Measurements from ENCODE around the gene AKAP5.

Gene AKAP5

GRCh38 chr14:64463195-64463594, 2.1 kb upstream of the AKAP5 start:
- DNase-seq: no peak

GRCh38 chr14:64463873-64464272, 1.4 kb upstream of the AKAP5 start:
- DNase-seq: no peak

GRCh38 chr14:64464651-64465050, 648 bp upstream of the AKAP5 start:
- no peak for DNase-seq

- DNase-seq: peak in 1 of 2 donors; percentile 15
Measured at GRCh38 chr14:64465831-64466554, 694 bp downstream of the AKAP5 start.

GRCh38 chr14:64467101-64467500, 1.8 kb downstream of the AKAP5 start:
- peak; percentile 60 to 78 for DNase-seq

DNA sequence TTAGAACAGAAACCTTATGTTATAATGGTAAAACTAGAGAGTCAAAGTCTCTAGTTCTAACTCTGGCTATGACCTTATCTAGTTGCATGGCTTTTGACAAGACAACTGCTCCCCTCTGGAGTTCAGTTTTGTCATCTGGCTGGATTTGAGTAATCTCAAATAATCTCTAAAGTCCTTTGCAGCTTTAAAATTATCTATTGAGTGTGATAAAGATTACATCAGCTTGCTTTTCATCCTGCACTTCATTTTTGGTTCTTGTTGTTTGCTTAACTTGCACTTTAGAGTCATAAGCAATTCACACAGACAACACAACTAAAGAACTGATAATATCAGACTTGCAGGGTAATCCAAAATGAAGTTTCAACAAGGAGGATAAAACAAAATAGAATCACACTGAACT, 2.3 kb downstream of the AKAP5 start:
- DNase-seq: no peak

GRCh38 chr14:64468451-64468850, 3.2 kb downstream of the AKAP5 start:
- no peak for DNase-seq

DNA sequence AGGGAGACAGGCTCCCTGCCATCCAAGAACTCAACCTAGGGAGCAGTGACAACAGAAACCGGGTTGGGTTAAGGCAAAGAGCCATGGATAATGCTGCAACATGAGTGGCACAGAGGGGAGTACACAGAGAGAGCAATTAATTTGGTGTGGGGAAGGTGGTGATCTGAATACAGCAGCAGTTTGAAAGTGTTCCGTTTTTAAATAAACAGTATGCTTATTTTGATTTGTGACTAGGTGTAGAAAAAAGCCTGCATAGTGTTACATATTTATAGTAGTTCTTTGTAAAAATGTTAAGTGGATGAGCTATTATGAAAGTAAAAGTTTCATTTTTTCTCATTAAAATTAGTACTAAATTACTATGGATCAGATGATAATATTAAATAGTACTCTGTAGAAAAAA, 8.7 kb downstream of the AKAP5 start:
- no peak for DNase-seq

DNA sequence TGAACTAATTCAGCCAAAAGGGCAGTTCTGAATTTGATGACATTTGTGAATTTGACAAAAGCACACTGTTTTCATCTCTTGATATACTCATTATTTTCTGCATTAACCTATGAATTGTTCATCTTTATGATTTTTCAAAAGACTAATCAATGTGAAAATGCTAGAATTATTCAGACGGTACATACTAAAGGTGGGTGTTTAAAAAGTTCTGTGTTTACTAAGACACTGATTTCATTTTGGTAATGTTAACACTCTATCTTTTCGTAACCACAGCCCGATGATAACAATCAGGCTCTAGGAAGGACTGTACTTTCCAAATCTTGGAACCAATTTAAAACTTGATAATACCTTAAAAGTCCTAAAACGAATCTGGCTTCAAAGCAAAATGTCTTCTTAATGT, 9.4 kb downstream of the AKAP5 start:
- DNase-seq: no peak

DNA sequence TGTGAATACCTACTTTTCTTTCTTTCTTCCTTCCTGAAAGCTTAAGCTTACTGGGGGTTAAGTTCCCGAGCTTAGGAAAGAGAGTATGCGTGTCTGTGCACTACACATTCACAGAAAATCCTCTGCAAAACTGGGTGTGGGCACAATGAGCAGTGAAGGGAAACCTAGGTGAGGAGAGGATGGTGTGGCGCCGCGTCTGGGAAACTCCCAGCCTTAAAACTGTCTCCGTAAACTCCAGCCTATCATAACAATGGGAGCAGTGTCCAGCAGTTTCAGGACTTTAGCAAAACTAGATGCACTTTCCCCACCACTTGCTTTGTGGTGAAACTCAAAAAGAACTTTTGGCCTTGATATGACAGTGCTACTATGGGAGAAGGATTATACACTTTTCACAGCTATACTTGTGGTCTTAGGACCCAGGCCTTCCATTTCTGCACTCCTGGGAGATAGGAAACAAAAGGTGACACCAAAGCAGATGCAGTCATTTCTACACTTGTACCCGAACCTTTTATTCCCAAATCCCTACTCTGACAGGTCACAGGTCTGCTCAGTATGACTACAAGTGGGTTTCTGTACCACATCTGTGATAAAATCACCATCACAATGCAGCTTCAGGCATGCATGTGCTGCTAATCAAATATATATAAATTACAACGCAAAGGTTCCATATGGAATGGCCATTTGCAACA, 10.4 kb downstream of the AKAP5 start:
- no peak for DNase-seq

- no peak for DNase-seq
Measured at GRCh38 chr14:64476438-64476837, 11.1 kb downstream of the AKAP5 start.

DNA sequence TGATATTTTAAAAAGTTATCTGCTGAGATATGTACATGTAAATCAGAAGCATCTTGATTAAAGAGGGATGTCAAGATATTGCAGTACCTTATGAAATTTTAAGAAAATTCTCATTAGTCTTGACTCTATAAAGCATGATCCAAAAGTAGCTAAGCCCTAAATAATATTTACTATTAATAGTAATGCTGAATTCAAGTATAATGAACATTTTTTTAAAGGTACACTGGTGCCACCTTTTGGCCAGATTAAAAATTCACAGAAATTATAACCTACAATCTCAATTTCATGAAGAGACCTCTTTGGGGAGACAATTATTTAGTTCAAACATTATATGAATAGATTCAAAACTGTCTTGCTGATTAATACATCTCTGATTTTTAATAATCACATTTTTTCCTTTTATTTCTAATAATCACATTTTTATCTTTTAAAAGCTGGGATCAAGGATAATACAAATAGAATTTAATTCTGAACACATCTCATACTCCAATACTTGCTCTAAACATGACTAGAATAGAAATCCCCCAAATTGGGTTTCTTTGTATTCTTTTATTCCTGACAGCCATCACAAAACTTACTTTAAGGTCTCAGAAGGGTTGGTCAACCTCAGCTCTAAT, 13.4 kb downstream of the AKAP5 start:
- DNase-seq: peak; percentile 38 to 73

DNA sequence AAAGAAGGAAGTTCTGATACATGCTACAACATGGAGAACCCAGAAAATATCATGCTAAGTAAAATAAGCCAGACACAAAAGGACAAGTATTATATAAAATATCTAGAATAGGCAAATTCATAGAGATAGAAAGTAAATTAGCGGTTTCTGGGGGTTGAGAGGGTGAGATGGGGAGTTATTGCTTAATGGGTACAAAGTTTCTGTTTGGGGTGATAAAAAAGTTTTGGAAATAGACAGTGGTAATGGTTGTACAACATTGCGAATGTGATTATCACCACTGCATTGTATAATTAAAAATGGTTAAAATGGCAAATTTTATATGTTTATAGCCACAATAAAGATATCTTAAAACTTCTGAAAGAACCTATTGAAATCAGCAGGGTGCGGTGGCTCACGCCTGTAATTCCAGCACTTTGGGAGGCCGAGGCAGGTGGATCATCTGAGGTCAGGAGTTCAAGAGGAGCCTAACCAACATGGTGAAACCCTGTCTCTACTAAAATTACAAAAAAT, 23.3 kb downstream of the AKAP5 start:
- no peak for DNase-seq

DNA sequence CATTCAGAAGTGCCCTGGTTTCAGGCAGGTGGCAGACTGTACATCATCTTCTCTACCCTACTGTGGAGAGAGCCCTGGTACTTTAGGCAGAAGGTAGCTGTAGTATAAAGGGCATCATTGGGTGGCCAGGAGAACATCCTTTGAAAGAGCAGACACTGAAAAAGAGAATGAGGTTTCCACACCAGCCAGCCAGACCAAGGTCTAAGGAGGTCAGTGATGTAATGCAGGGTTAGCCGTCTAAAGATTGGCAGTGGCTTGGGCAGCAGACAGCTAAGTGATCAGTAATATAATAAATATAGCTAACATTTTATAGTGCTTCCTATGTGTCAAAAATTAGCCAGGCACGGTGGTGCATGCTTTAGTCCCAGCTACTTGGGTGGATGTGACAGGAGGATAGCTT, 26.3 kb downstream of the AKAP5 start:
- DNase-seq: no peak

DNA sequence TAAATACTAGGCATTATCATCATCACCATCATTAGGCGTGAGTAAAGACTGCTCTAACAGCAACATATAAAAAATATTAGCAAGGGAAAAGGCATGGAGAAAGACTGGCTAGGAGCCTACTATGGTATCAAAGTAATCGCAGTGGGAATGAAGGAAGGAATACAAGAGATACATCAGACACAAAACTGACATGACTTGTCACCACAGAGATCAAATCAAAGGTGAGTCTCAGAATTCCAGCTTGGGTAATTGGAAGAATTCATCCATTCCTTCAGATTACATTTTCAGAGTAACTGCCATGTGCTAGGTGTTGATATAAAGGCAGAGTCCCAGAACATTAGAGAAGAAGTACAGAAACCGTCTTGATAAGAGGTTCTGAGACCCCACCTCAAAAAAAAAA, 28.2 kb downstream of the AKAP5 start:
- DNase-seq: no peak

GRCh38 chr14:64495252-64495651, 30.0 kb downstream of the AKAP5 start:
- no peak for DNase-seq

- no peak for DNase-seq
Measured at GRCh38 chr14:64496764-64497163, 31.5 kb downstream of the AKAP5 start.

- DNase-seq: no peak
Measured at GRCh38 chr14:64500088-64500487, 34.8 kb downstream of the AKAP5 start.

GRCh38 chr14:64501411-64502171, 36.3 kb downstream of the AKAP5 start:
- peak in 1 of 2 donors; percentile 32 for DNase-seq

DNA sequence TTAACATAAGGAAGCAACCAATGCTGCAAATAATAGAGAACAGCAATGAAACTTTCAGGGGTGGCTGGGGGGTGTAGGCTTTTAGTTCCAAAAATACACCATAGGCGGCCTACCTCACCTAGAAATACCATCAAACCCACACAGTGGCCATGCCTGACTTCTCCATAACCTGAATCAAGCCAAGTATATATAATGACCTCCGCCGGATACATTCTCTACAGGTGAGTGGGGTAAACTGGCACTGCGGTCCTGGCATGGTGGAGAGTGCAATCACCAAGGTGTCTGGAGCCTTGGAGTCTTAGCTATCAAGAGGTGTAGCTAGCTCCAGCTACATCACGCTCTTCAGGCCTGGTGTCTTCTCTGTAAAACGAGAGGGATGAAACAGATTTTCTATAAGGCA, 37.2 kb downstream of the AKAP5 start:
- DNase-seq: no peak

GRCh38 chr14:64502887-64503433, 37.7 kb downstream of the AKAP5 start:
- DNase-seq: no peak

GRCh38 chr14:64503434-64504309, 38.4 kb downstream of the AKAP5 start, which contains the start of gene ZBTB25:
ZBTB25 (minus strand) TSS chr14:64503838; CDS start chr14:64490533, 13,305 bp downstream.
- peak; percentile 93 to 96 for DNase-seq
